Vagina (tissue), 2 donors: Measurements from ENCODE around the gene WDR7. TPM values are rescaled to one million over a fixed set of nuclear protein-coding genes. Genes with fewer than 3 reads are reported as not detected.

Experiments used
- DNase-seq, 2 donors: peaks; one replicate each; pipeline ENCODE4 v3.0.0-alpha.2; 2017; ENCODE audit errors: extremely low spot score in 2 of 2
- H3K27ac ChIP-seq: fragments of 200-600 bp; sonication (generic); one replicate; pipeline ENCODE4 v1.5.1; 2019
- H3K27me3 ChIP-seq: fragments of 200-600 bp; sonication (generic); one replicate; pipeline ENCODE4 v1.5.1; 2019
- H3K36me3 ChIP-seq, 2 donors: fragments of 200-600 bp; sonication (generic); one replicate each; pipeline ENCODE4 v1.5.1; 2017 to 2019
- H3K4me1 ChIP-seq: fragments of 200-600 bp; sonication (generic); one replicate; pipeline ENCODE4 v1.5.1; 2019
- H3K4me3 ChIP-seq, 2 donors: fragments of 200-600 bp; sonication (generic); 1 replicate in 1 of 2; 2 replicates in 1 of 2; pipeline ENCODE4 v1.5.1; 2016 to 2019
- H3K9me3 ChIP-seq: fragments of 200-600 bp; sonication (generic); one replicate; pipeline ENCODE4 v1.5.1; 2019
- CTCF ChIP-seq, 3 experiments: fragments of 450-650 bp in 2 of 3; fragments of 200-600 bp in 1 of 3; sonication (generic) in 1 of 3; IDR thresholded peaks; one replicate each; pipeline ENCODE4 v1.5.1; 2017 to 2019; ENCODE audit warnings: antibody characterized with exemption in 3 of 3, mild to moderate bottlenecking in 2 of 3, moderate library complexity in 2 of 3
- POLR2A ChIP-seq, 2 donors: fragments of 450-650 bp; IDR thresholded peaks; one replicate each; pipeline ENCODE4 v1.6.1; 2017; ENCODE audit warnings: antibody characterized with exemption in 2 of 2, mild to moderate bottlenecking in 2 of 2, moderate library complexity in 2 of 2
- POLR2AphosphoS5 ChIP-seq, 2 donors: sonication (generic); formaldehyde crosslinking; IDR thresholded peaks; one replicate each; pipeline ENCODE4 v1.9.0; 2017; ENCODE audit warnings: antibody characterized with exemption in 2 of 2, mild to moderate bottlenecking in 2 of 2, low read depth in 1 of 2; ENCODE audit not compliant: insufficient read depth in 1 of 2
- intact Hi-C: fragments of 100-400 bp; cut with DNase I; formaldehyde crosslinking; loops from one replicate; pipeline ENCODE4 v1.15.1; 2023
- total RNA-seq: library from RNA; depleted of rRNA; stranded (reverse); fragments of >200 nt; gene quantifications from one replicate; pipeline ENCODE4 v1.2.3, GENCODE V29; 2016

WDR7 gene
- total RNA-seq, 1 donor from 2014 or later = 26.3 TPM

- Histone ChIP-seq H3K27me3 (no peaks in the 10 kb centered on the region), H3K9me3 (no peaks in the 10 kb centered on the region), H3K4me1 (no peaks in the 10 kb centered on the region), H3K36me3 (no peaks in the 10 kb centered on the region), H3K4me3 (no peak overlapping the region), H3K27ac (no peak overlapping the region)
- intact Hi-C loops = no loop called here
- TF ChIP-seq CTCF (IDR thresholded peaks at IDR 0.05) = no peak
- TF ChIP-seq POLR2A (IDR thresholded peaks at IDR 0.05) = no peak
- no peak for TF ChIP-seq POLR2AphosphoS5 (IDR thresholded peaks at IDR 0.05; ENCODE audit: insufficient read depth in 1 of 2, low read depth in 1 of 2)
- DNase-seq = no peak
Observed at GRCh38 chr18:56812674-56813073, 161.5 kb downstream of the WDR7 start.

- intact Hi-C loops = no loop called here
- TF ChIP-seq POLR2A (IDR thresholded peaks at IDR 0.05) (no peak), POLR2AphosphoS5 (IDR thresholded peaks at IDR 0.05; ENCODE audit: insufficient read depth in 1 of 2, low read depth in 1 of 2) (no peak), CTCF (IDR thresholded peaks at IDR 0.05) (no peak)
- Histone ChIP-seq H3K4me3 (no peak overlapping the region), H3K9me3 (no peaks in the 10 kb centered on the region), H3K27ac (no peak overlapping the region), H3K36me3 (no peaks in the 10 kb centered on the region), H3K4me1 (no peaks in the 10 kb centered on the region), H3K27me3 (no peaks in the 10 kb centered on the region)
- no peak for DNase-seq
Observed at GRCh38 chr18:56815926-56816325, 164.8 kb downstream of the WDR7 start.

GRCh38 chr18:56823986-56824565 lies 172.9 kb downstream of the WDR7 start:
- intact Hi-C loops = no loop called here
- Histone ChIP-seq H3K27ac (no peak overlapping the region), H3K9me3 (no peaks in the 10 kb centered on the region), H3K4me1 (no peaks in the 10 kb centered on the region), H3K27me3 (no peaks in the 10 kb centered on the region), H3K4me3 (no peak overlapping the region), H3K36me3 (no peaks in the 10 kb centered on the region)
- TF ChIP-seq POLR2AphosphoS5 (IDR thresholded peaks at IDR 0.05; ENCODE audit: insufficient read depth in 1 of 2, low read depth in 1 of 2) (no peak), CTCF (IDR thresholded peaks at IDR 0.05) (no peak), POLR2A (IDR thresholded peaks at IDR 0.05) (no peak)
- no peak for DNase-seq

GRCh38 chr18:56825321-56825720 lies 174.2 kb downstream of the WDR7 start:
- H3K27ac ChIP-seq = no peak overlapping the region
- intact Hi-C loops = no loop called here
- no peaks in the 10 kb centered on the region for H3K4me1 ChIP-seq
- H3K4me3 ChIP-seq = no peak overlapping the region
- no peaks in the 10 kb centered on the region for H3K36me3 ChIP-seq
- no peaks in the 10 kb centered on the region for H3K27me3 ChIP-seq
- no peak for DNase-seq
- no peak for TF ChIP-seq POLR2AphosphoS5 (IDR thresholded peaks at IDR 0.05; ENCODE audit: insufficient read depth in 1 of 2, low read depth in 1 of 2)
- H3K9me3 ChIP-seq = no peaks in the 10 kb centered on the region

GRCh38 chr18:56825878-56826277 lies 174.7 kb downstream of the WDR7 start:
- Histone ChIP-seq H3K9me3 (no peaks in the 10 kb centered on the region), H3K4me1 (no peaks in the 10 kb centered on the region), H3K36me3 (no peaks in the 10 kb centered on the region), H3K4me3 (no peak overlapping the region), H3K27ac (no peak overlapping the region), H3K27me3 (no peaks in the 10 kb centered on the region)
- no peak for DNase-seq
- TF ChIP-seq POLR2AphosphoS5 (IDR thresholded peaks at IDR 0.05; ENCODE audit: insufficient read depth in 1 of 2, low read depth in 1 of 2) (no peak), CTCF (IDR thresholded peaks at IDR 0.05) (no peak), POLR2A (IDR thresholded peaks at IDR 0.05) (no peak)
- intact Hi-C loops = no loop called here
